T47D (cell line): Measurements from ENCODE around the gene PCTP.

Experiments
- DNase-seq, 2 experiments: peaks; one replicate each; pipeline versions ENCODE4 v3.0.0 to v3.0.0-alpha.2; 2011 to 2012; ENCODE audit warnings: low read depth in 1 of 2, low spot score in 1 of 2
- JUND ChIP-seq: IDR thresholded peaks from 2 replicates; pipeline ENCODE4 v1.6.1; 2012; ENCODE audit warnings: low read depth
- in situ Hi-C: cut with HindIII; loops from 2 replicates; pipeline ENCODE4 v1.10.0; 2016; ENCODE audit warnings: low sequenced_read_pairs, low pct_unique_long_range_greater_than_20kb

PCTP gene

GRCh38 chr17:55717898-55718735, 32.7 kb upstream of the PCTP start:
- TF ChIP-seq JUND, result no peak
- in situ Hi-C loops, result no loop called here
- peak; percentile 19 to 87 for DNase-seq

- no peak for TF ChIP-seq JUND
- in situ Hi-C loops, result no loop called here
- DNase-seq, result no peak
These were observed 29.7 kb upstream of the PCTP start for GRCh38 chr17:55720919-55721836.

GRCh38 chr17:55722016-55722736, 28.7 kb upstream of the PCTP start:
- in situ Hi-C loops, result no loop called here
- no peak for TF ChIP-seq JUND
- no peak for DNase-seq

- no peak for DNase-seq
- no peak for TF ChIP-seq JUND
- in situ Hi-C loops, result no loop called here
These were observed 27.9 kb upstream of the PCTP start, which contains the start of gene TMEM100 for GRCh38 chr17:55722742-55723487. Gene TMEM100 (minus strand): TSS chr17:55722864. CDS start chr17:55721070, 1,794 bp downstream.

GRCh38 chr17:55723488-55723848, 27.4 kb upstream of the PCTP start:
- in situ Hi-C loops, result no loop called here
- TF ChIP-seq JUND, result no peak
- no peak for DNase-seq

GRCh38 chr17:55726440-55726839, 24.4 kb upstream of the PCTP start:
- DNase-seq, result peak in 1 of 2 experiments; percentile 35
- no peak for TF ChIP-seq JUND
- in situ Hi-C loops, result no loop called here

GRCh38 chr17:55727275-55727674, 23.6 kb upstream of the PCTP start:
- in situ Hi-C loops, result no loop called here
- no peak for TF ChIP-seq JUND
- DNase-seq, result no peak

GRCh38 chr17:55727920-55728319, 22.9 kb upstream of the PCTP start:
- DNase-seq, result no peak
- no peak for TF ChIP-seq JUND
- in situ Hi-C loops, result no loop called here

- no peak for DNase-seq
- in situ Hi-C loops, result no loop called here
- no peak for TF ChIP-seq JUND
These were observed 22.5 kb upstream of the PCTP start for GRCh38 chr17:55728361-55728760.

- no peak for TF ChIP-seq JUND
- in situ Hi-C loops, result no loop called here
- no peak for DNase-seq
These were observed 22.0 kb upstream of the PCTP start for GRCh38 chr17:55728833-55729232.

- in situ Hi-C loops, result no loop called here
- TF ChIP-seq JUND, result no peak
- DNase-seq, result no peak
These were observed 21.4 kb upstream of the PCTP start for GRCh38 chr17:55729484-55729883.

GRCh38 chr17:55730380-55730779, 20.5 kb upstream of the PCTP start:
- DNase-seq, result no peak
- in situ Hi-C loops, result no loop called here
- no peak for TF ChIP-seq JUND
